Heart right ventricle (tissue), 16 donors: ENCODE data around the gene TOP2A. TPM values are rescaled to one million over a fixed set of nuclear protein-coding genes. Genes with fewer than 3 reads are reported as not detected.

Source experiments
- ATAC-seq, 8 donors: fragments of 200-7000 bp; cut with Tn5 transposase; one replicate each; pipeline ENCODE4 v1.9.1; 2020; ENCODE audit warnings: mild to moderate bottlenecking in 8 of 8, moderate library complexity in 8 of 8, moderate number of reproducible peaks in 1 of 8
- DNase-seq, 2 donors: peaks; one replicate each; pipeline ENCODE4 v3.0.0-alpha.2; 2020
- H3K27ac ChIP-seq, 10 donors: fragments of 200-600 bp; sonication (generic) in 2 of 10; one replicate each; pipeline versions ENCODE4 v1.5.0 to v1.8.0; 2020 to 2022; ENCODE audit warnings: mild to moderate bottlenecking in 3 of 10
- H3K27me3 ChIP-seq, 7 donors: fragments of 200-600 bp; one replicate each; pipeline ENCODE4 v1.8.0; 2021 to 2022; ENCODE audit warnings: mild to moderate bottlenecking in 2 of 7
- H3K36me3 ChIP-seq, 9 donors: fragments of 200-600 bp; sonication (generic) in 1 of 9; one replicate each; pipeline versions ENCODE4 v1.5.0 to v1.8.0; 2020 to 2022; ENCODE audit warnings: mild to moderate bottlenecking in 2 of 9
- H3K4me1 ChIP-seq, 9 donors: fragments of 200-600 bp; sonication (generic) in 1 of 9; one replicate each; pipeline versions ENCODE4 v1.5.0 to v1.8.0; 2020 to 2022; ENCODE audit warnings: mild to moderate bottlenecking in 4 of 9
- H3K4me3 ChIP-seq, 10 donors: fragments of 200-600 bp; sonication (generic) in 2 of 10; one replicate each; pipeline versions ENCODE4 v1.5.0 to v1.8.0; 2020 to 2022; ENCODE audit warnings: mild to moderate bottlenecking in 7 of 10, moderate library complexity in 2 of 10
- H3K9me3 ChIP-seq, 11 donors: fragments of 200-600 bp in 10 of 11; sonication (generic) in 2 of 11; one replicate each; pipeline versions ENCODE4 v1.5.0 to v1.8.0; 2013 to 2022; ENCODE audit warnings: mild to moderate bottlenecking in 2 of 11, control low read depth in 1 of 11, moderate library complexity in 1 of 11
- CTCF ChIP-seq, 9 donors: fragments of 200-600 bp; sonication (generic) in 2 of 9; IDR thresholded peaks; one replicate each; pipeline versions ENCODE4 v1.5.0 to v1.8.0; 2021 to 2022; ENCODE audit warnings: antibody characterized with exemption in 9 of 9, mild to moderate bottlenecking in 5 of 9, moderate library complexity in 1 of 9
- WGBS, 2 donors: extraction: QIAGEN DNeasy Blood & Tissue Kit; methylation state at CpG; one replicate each; pipeline ENCODE4 v1.1.7; 2013; ENCODE audit warnings: inconsistent platforms in 1 of 2; 5-methylcytosine and 5-hydroxymethylcytosine counted together
- intact Hi-C, 10 donors: fragments of 100-400 bp; cut with DNase I; formaldehyde crosslinking; loops; one replicate each; pipeline versions ENCODE4 v1.11.1 to v1.14.2; 2022
- polyA plus RNA-seq, 2 donors: library from polyadenylated mRNA; stranded (reverse); fragments of 200-250 nt; gene quantifications; one replicate each; pipeline ENCODE4 v1.2.3, GENCODE V29; 2013
- total RNA-seq, 10 donors: library from RNA; stranded (reverse); fragmentation: NEBNext Ultra II Directional in 3 of 10; extraction: Animal tissue kit (Norgen Biotek cat#: 25700) in 3 of 10; gene quantifications; one replicate each; pipeline versions ENCODE4 v1.2.1 to v1.2.4, GENCODE V29; 2021 to 2023
- donor health status: Arrhythmogenic right ventricular cardiomyopathy.
- donor health status: ischemic (EF 13 %, LVEDD 7.1; RV severe dilation, severe dysfunction).
- donor health status: healthy with polysubstance abuse.
- donor health status: DM: no; HTN: yes; CAD: no.
- donor health status: DM: no; HTN: no; CAD: no.
- donor health status: ischemic (EF 25% LVEDD 6.9; RV normal size, moderate dysfunction).
- donor health status: ischemic (EF 25% LVEDD 5.7; RV mildly dilated, moderate dysfunction).
- donor health status: healthy.
- donor health status: DM: yes; HTN: yes; CAD: no.
- donor health status: Ischemic cardiomyopathy.
- donor health status: ischemic (EF 35%, LVEDD 5.7; RV mildly dilated, moderate dysfunction).
- donor health status: nonischemic (EF 11% LVEDD 7.7; RV severe dilation, severe dysfunction).
- donor health status: DM: yes; HTN: yes; CAD: no.
- donor health status: PGD.
- donor health status: ischemic (EF 29% LVEDD 5.4; RV normal size, mild dysfunction).
- donor health status: nonischemic (EF 23%, LVEDD 6.1; RV moderate dilation, normal function).

TOP2A gene
- total and polyA plus RNA-seq, 12 donors, result 0.17 to 20.0 (median 1.0) TPM

GRCh38 chr17:40347319-40348135 lies 70.2 kb downstream of the TOP2A start:
- H3K9me3 ChIP-seq, result no peaks in the 10 kb centered on the region
- intact Hi-C loops, result loop anchor here in 7 of 10 donors (2.0 to 10.0 kb wide), 5 partner anchors 29 to 233 kb away; partner anchors contain the start of gene RARA (in 2 of the 7)
- peak overlapping the region; percentile 14 to 99 (median 98) for H3K27ac ChIP-seq
- peaks cover 0 to 44% (median 18%) of the 10 kb centered on the region in 9 donors for H3K36me3 ChIP-seq
- H3K4me3 ChIP-seq, result peak overlapping the region in 7 of 10 donors; percentile 8 to 97 (median 90)
- TF ChIP-seq CTCF (IDR thresholded peaks at IDR 0.05), result no peak
- ATAC-seq, result no peak
- no peaks in the 10 kb centered on the region for H3K27me3 ChIP-seq
- DNase-seq, result no peak
- peaks cover 43 to 94% (median 83%) of the 10 kb centered on the region in 9 donors for H3K4me1 ChIP-seq
- WGBS, 2 donors, result 24 to 58% methylated on average over 8 to 9 of the region's 9 CpGs

GRCh38 chr17:40346765-40347158 lies 70.9 kb downstream of the TOP2A start:
- peaks cover 43 to 88% (median 80%) of the 10 kb centered on the region in 9 donors for H3K4me1 ChIP-seq
- peak overlapping the region; percentile 68 to 99 (median 98) for H3K27ac ChIP-seq
- H3K27me3 ChIP-seq, result no peaks in the 10 kb centered on the region
- WGBS, 2 donors, result 20 to 55% methylated on average over 1 of the region's 1 CpG
- no peak for TF ChIP-seq CTCF (IDR thresholded peaks at IDR 0.05)
- DNase-seq (no peak), ATAC-seq (no peak)
- H3K36me3 ChIP-seq, result peaks cover 0 to 37% (median 11%) of the 10 kb centered on the region in 9 donors
- H3K4me3 ChIP-seq, result peak overlapping the region in 7 of 10 donors; percentile 8 to 97 (median 90)
- no peaks in the 10 kb centered on the region for H3K9me3 ChIP-seq
- intact Hi-C loops, result loop anchor here in 3 of 10 donors (2.0 to 10.0 kb wide), 3 partner anchors 28 to 232 kb away; no protein-coding TSS in a partner anchor

- peak overlapping the region; percentile 20 to 97 (median 90) for H3K4me3 ChIP-seq
- H3K27me3 ChIP-seq, result no peaks in the 10 kb centered on the region
- H3K4me1 ChIP-seq, result peaks cover 43 to 83% (median 77%) of the 10 kb centered on the region in 9 donors
- no peak for ATAC-seq
- TF ChIP-seq CTCF (IDR thresholded peaks at IDR 0.05), result no peak
- intact Hi-C loops, result loop anchor here in 3 of 10 donors (2.0 to 10.0 kb wide), 3 partner anchors 27 to 231 kb away; no protein-coding TSS in a partner anchor
- 37 to 43% methylated on average over 11 of the region's 11 CpGs for WGBS, 2 donors
- H3K9me3 ChIP-seq, result no peaks in the 10 kb centered on the region
- H3K36me3 ChIP-seq, result peaks cover 0 to 31% (median 9%) of the 10 kb centered on the region in 9 donors
- H3K27ac ChIP-seq, result peak overlapping the region; percentile 88 to 99 (median 98)
- no peak for DNase-seq
Measured at GRCh38 chr17:40345994-40346764, 71.5 kb downstream of the TOP2A start.
